Stimulated activated CD4-positive, alpha-beta T cell treated with anti-CD3 and anti-CD28 coated beads, Interleukin-12 subunit alpha, Interleukin-12 subunit beta, amount 100 ng/mL, for 48 hours (primary cell): ENCODE data around the gene PRCC.

Experiments used
- DNase-seq, 3 donors: peaks; one replicate each; pipeline ENCODE4 v3.0.0-alpha.2; 2020; ENCODE audit warnings: low read depth in 2 of 3, low spot score in 1 of 3

The PRCC gene

GRCh38 chr1:156840186-156840897 is 73.0 kb downstream of the PRCC start:
- DNase-seq: no peak

GRCh38 chr1:156840898-156841279 is 73.6 kb downstream of the PRCC start:
- no peak for DNase-seq

- DNase-seq: no peak
Observed at GRCh38 chr1:156841295-156841855, 74.0 kb downstream of the PRCC start.

- DNase-seq: no peak
Observed at GRCh38 chr1:156842618-156843300, 75.4 kb downstream of the PRCC start.

DNA sequence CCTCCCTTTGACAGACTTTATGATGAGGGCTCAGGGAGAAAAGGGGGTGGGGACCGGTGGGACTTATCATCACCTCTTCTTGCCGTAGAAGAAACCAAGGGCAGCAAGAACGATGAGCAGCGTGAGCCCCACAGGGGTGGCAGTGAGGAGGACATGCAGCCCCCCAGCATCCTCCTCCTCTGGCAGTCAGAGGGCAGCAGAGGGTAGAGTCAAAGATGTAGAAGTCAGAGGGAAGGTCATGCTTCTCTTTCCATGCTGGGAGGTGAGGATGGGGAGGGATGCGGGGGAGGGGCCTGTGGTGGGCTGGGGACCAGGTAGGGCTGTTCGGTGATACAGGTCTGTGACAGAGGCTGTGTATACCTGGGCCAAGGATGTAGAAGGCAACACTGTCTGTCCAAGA is 76.8 kb downstream of the PRCC start:
- DNase-seq: no peak

DNA sequence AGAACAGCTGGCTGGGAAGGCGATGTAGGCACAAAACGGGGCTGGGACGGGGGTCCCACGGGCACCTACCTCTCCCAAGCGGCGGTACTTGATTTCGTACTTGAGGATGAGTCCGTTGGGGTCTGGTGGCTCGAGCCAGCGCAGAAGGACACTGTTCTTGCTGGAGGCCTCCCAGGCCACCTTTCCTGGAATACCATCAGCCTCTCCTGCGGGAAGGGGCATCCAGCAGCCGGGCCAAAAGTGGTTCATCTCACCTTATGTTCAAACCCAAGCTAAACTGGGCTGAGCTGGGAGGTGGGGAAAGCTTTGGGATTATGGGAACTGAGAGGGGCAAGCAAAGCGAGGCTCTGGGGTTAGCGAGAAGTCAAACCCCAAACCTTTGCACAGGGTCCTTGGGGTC is 77.3 kb downstream of the PRCC start:
- no peak for DNase-seq

DNA sequence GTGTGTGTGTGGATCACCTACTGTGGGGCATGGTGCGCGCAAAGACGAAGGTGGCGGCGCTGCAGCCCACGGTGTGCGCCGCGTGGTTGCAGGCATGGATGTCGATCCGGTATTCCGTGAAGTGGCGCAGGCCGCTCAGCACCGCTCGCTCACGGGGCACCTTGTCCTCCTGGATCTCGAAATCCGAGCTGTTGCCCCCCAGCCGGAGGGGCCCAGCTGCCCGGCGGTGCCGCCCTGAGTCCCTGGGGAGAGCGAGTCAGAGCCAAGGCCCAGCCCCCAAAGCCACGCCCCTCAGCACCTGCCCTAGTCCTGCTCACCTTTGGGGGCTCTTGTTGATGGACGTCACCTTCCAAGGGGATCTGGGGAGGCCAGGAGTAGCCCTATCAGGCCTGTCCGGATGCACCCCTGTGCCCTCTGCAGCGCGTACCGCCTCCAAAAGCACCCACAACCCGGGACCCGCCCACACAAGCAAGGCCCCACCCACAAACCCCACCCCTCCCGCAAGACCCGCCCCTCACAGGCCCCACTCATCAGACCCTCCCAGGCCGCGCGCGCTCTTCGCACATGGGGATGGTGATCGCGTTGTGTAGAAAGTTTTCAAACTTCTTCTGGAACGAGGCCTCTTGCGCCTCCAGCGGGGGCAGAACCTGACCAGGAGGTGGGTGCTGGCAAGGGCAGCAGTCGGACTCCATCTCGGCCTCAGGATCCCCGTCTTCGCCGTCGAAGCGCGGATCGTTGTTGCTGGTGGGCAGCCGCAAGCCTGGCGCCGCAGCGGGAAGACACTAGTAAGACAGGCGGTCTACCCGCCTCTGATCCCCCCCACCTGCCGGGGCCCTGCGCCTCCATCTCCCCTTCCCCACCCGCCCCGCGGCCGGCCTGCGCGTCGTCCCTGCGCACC is 78.0 kb downstream of the PRCC start:
- peak in 1 of 3 donors; percentile 31 for DNase-seq

GRCh38 chr1:156845953-156846545 is 78.7 kb downstream of the PRCC start:
- DNase-seq: no peak

DNA sequence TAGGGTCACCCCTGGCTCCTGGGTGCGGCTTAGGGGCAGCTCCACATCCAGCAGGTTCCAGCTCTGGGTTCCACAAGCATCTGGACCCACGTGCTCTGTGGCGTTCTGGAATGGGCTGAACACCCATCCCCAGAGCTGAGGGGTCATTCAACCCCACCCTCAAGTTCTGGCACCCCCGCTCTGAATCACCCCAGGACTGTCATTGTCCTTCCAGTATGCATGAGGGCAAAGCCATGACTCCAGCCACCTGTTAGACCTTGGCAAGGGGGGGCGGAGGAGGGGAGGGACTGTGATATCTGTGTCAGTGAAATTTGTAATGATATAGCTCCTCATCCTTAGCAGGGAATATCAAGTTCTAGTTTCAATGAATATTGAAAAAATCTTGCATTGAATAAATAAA is 79.3 kb downstream of the PRCC start:
- no peak for DNase-seq

DNA sequence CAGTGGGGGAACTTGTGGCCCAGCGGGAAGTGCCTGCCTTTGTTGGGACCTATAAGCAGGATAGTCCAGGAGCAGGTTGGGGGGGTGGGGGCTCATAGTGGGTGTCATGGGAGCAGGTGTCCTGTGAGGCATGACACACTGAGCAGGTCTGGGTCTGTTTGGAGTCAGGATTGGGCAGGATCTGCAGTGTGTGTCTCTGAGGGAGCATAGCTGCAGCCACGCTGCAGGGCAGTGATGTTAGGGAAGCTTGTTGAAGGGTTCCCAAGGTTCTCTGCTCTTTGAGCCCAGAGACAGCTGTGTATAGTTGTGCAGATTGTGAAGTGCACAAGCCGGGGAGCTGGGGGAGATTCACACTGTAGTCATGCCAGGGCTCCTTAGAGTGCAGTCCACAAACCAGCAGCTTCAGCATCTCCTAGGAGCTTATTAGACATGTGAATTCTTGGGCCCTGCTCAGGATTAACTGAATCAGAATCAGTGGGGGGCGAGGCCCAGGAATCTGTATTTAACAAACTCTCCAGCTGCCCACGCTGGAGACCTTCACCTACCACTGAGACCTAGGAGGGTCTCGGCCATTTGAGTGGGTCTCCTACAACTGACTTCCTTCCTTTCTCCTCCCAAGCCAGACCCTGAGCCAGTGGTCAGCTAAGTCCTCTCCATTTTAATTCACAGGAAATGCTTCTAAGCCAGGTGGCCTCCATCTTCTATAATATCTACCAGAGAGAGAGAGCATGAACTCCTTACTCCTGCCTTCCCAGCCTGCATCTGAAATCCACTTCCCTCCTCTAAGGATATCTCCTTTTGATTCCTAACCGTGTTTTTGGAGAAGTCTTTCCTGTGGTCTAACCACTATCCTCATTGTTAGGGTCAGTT is 80.5 kb downstream of the PRCC start:
- DNase-seq: no peak

GRCh38 chr1:156848461-156849150 is 81.3 kb downstream of the PRCC start:
- peak; percentile 38 to 62 (median 51) for DNase-seq

DNA sequence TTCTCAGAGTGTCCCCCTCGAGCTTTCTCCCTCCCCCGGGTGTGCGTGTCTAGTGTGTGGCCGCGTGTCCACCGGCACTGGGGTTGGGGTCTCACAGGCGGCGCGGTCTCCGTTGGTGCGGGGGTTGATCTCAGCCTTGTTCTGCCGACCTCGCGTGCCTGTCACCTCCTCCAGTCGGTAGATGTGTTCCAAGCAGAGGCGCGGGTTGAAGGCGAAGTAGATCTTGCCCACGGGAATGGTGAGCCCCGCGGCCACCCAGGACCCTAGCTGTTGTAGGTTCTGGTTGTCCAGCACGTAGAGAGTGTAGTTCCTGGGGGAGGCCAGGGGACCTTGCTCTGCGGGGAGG is 81.8 kb downstream of the PRCC start:
- no peak for DNase-seq
